ENCODE measurements around the gene PLA1A.

DNA sequence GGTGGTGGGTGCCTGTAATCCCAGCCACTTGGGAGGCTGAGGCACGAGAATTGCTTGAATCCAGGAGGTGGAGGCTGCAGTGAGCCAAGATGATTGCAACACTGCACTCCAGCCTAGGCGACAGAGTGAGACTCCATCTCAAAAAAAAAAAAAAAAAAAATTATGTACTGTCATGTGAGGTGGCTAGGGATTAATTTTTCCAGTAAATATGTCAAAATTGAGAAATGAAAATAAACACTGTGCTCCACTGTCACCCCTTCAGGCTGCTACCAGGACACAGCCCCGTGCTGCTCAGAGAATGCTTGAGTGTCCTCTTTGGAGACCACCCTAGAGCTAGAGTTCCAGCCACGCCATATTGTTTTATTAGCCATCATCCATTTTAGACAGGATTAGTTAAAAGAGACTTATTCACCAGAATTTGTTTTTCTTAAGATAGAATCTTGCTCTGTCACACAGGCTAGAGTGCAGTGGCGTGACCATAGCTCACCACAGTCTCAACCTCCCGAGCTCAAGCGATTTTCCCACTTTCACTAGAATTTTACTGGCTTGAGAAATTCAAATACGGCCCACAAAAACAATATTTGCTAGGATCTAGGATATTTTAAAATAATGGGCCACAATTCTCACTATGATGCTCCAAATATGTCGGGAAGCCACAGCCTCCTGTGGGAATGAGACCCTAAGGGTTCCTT, 38.9 kb upstream of the PLA1A start:
- TF ChIP-seq CTCF (IDR thresholded peaks at IDR 0.05), result no peak
- no peak for TF ChIP-seq POLR2A (IDR thresholded peaks at IDR 0.05)

All from Peyer's patch (tissue), 4 donors.